Smooth muscle cell (in vitro differentiated cells): ENCODE data around the gene OSGEPL1. TPM values are rescaled to one million over a fixed set of nuclear protein-coding genes. Genes with fewer than 3 reads are reported as not detected.

Source experiments
- DNase-seq: peaks from one replicate; lab custom pipeline; 2025; ENCODE audit not compliant: unreplicated experiment; lab: John Stamatoyannopoulos, UW
- H2AFZ ChIP-seq: fragments of 200-600 bp; sonication (generic); 2 replicates; pipeline ENCODE4 v1.6.0; 2016; ENCODE audit warnings: antibody characterized with exemption, low read depth, mild to moderate bottlenecking
- H3F3A ChIP-seq: fragments of 200-600 bp; sonication (generic); 2 replicates; pipeline ENCODE4 v1.6.0; 2017; ENCODE audit warnings: antibody characterized with exemption, low read depth
- H3K27ac ChIP-seq: fragments of 200-600 bp; sonication (generic); 2 replicates; pipeline ENCODE4 v1.5.1; 2016; ENCODE audit warnings: low read depth, mild to moderate bottlenecking
- H3K27me3 ChIP-seq: fragments of 200-600 bp; sonication (generic); 2 replicates; pipeline ENCODE4 v1.6.1; 2016; ENCODE audit warnings: low read depth, mild to moderate bottlenecking
- H3K36me3 ChIP-seq: fragments of 200-600 bp; sonication (generic); 2 replicates; pipeline ENCODE4 v1.5.1; 2016; ENCODE audit warnings: low read depth
- H3K4me1 ChIP-seq: fragments of 200-600 bp; sonication (generic); 2 replicates; pipeline ENCODE4 v1.5.1; 2016; ENCODE audit warnings: low read depth
- H3K4me2 ChIP-seq: fragments of 200-600 bp; sonication (generic); 2 replicates; pipeline ENCODE4 v1.6.0; 2016; ENCODE audit warnings: mild to moderate bottlenecking
- H3K4me3 ChIP-seq: fragments of 200-600 bp; sonication (generic); 2 replicates; pipeline ENCODE4 v1.5.1; 2016; ENCODE audit warnings: mild to moderate bottlenecking
- H3K79me2 ChIP-seq: fragments of 200-600 bp; sonication (generic); 2 replicates; pipeline ENCODE4 v1.6.0; 2016; ENCODE audit warnings: low read depth, mild to moderate bottlenecking
- H3K9ac ChIP-seq: fragments of 200-600 bp; sonication (generic); 2 replicates; pipeline ENCODE4 v1.6.0; 2016; ENCODE audit warnings: low read depth
- H3K9me3 ChIP-seq: fragments of 200-600 bp; sonication (generic); replicated peaks from 2 replicates; pipeline ENCODE4 v1.5.1; 2016; ENCODE audit warnings: low read depth
- H4K20me1 ChIP-seq: fragments of 200-600 bp; sonication (generic); 2 replicates; pipeline ENCODE4 v1.6.0; 2016; ENCODE audit warnings: low read depth
- CTCF ChIP-seq: fragments of 200-600 bp; sonication (generic); IDR thresholded peaks from 2 replicates; pipeline ENCODE4 v1.5.1; 2017; ENCODE audit warnings: borderline replicate concordance, mild to moderate bottlenecking, antibody characterized with exemption; ENCODE audit not compliant: insufficient read depth, poor library complexity, severe bottlenecking
- WGBS: methylation state at CpG from one replicate; pipeline ENCODE4 v1.1.7; 2016; ENCODE audit warnings: low lambda C conversion rate; 5-methylcytosine and 5-hydroxymethylcytosine counted together
- polyA plus RNA-seq: library from polyadenylated mRNA; unstranded; fragments of >200 nt; fragmentation: Nextera tagmentation; extraction: Ambion mirVana; gene quantifications from 2 replicates; pipeline ENCODE4 v1.2.1, GENCODE V29; 2016
- total RNA-seq: library from RNA; depleted of rRNA; stranded (reverse); fragments of >200 nt; gene quantifications from 2 replicates; pipeline ENCODE4 v1.2.3, GENCODE V29; 2014

Gene OSGEPL1
- total and polyA plus RNA-seq, 2 experiments from 2014 or later = 6.1 to 11.8 TPM

GRCh38 chr2:189709501-189710221 is 52.9 kb downstream of the OSGEPL1 start:
- no peak for TF ChIP-seq CTCF
- H3K4me3 ChIP-seq = no peak overlapping the region
- 86% methylated on average over 5 of the region's 5 CpGs for WGBS
- H3F3A ChIP-seq = no peaks in the 10 kb centered on the region
- no peak overlapping the region for H3K9ac ChIP-seq
- no peaks in the 10 kb centered on the region for H3K36me3 ChIP-seq
- no peaks in the 10 kb centered on the region for H3K27me3 ChIP-seq
- no peak overlapping the region for H2AFZ ChIP-seq
- DNase-seq = no peak
- no peaks in the 10 kb centered on the region for H3K79me2 ChIP-seq
- no peaks in the 10 kb centered on the region for H3K9me3 ChIP-seq
- H4K20me1 ChIP-seq = no peaks in the 10 kb centered on the region
- H3K27ac ChIP-seq = no peak overlapping the region
- H3K4me1 ChIP-seq = no peaks in the 10 kb centered on the region
- no peak overlapping the region for H3K4me2 ChIP-seq

GRCh38 chr2:189702071-189702470 is 60.5 kb downstream of the OSGEPL1 start:
- DNase-seq = no peak
- H3F3A ChIP-seq = no peaks in the 10 kb centered on the region
- H2AFZ ChIP-seq = no peak overlapping the region
- no peaks in the 10 kb centered on the region for H3K36me3 ChIP-seq
- no peak overlapping the region for H3K9ac ChIP-seq
- no peak overlapping the region for H3K27ac ChIP-seq
- TF ChIP-seq CTCF = no peak
- no peak overlapping the region for H3K4me3 ChIP-seq
- H3K79me2 ChIP-seq = no peaks in the 10 kb centered on the region
- H3K4me2 ChIP-seq = no peak overlapping the region
- H4K20me1 ChIP-seq = no peaks in the 10 kb centered on the region
- H3K27me3 ChIP-seq = no peaks in the 10 kb centered on the region
- no peaks in the 10 kb centered on the region for H3K4me1 ChIP-seq
- H3K9me3 ChIP-seq = no peaks in the 10 kb centered on the region

- no peak for TF ChIP-seq CTCF
- WGBS = 49% methylated on average over 2 of the region's 2 CpGs
These were observed 61.9 kb downstream of the OSGEPL1 start for GRCh38 chr2:189700681-189701080.

More at GRCh38 chr2:189700681-189701080, 61.9 kb downstream of the OSGEPL1 start:
- Histone ChIP-seq H3F3A (no peaks in the 10 kb centered on the region), H3K27ac (no peak overlapping the region), H3K36me3 (no peaks in the 10 kb centered on the region), H3K4me3 (no peak overlapping the region), H3K4me1 (no peaks in the 10 kb centered on the region), H3K79me2 (no peaks in the 10 kb centered on the region), H3K9ac (no peak overlapping the region), H2AFZ (no peak overlapping the region), H3K9me3 (no peaks in the 10 kb centered on the region), H3K27me3 (no peaks in the 10 kb centered on the region), H4K20me1 (no peaks in the 10 kb centered on the region), H3K4me2 (no peak overlapping the region)
- DNase-seq = no peak
